Endothelial cell of umbilical vein (primary cell): Measurements from ENCODE around the gene KLHDC4.

ENCODE experiments used
- CTCF ChIP-seq, 2 donors: IDR thresholded peaks; 1 replicate in 1 of 2; 2 replicates in 1 of 2; pipeline ENCODE4 v1.5.1; 2011; ENCODE audit warnings: low read length in 2 of 2, mild to moderate bottlenecking in 2 of 2, moderate library complexity in 2 of 2, control low read depth in 1 of 2, inconsistent platforms in 1 of 2, low read depth in 1 of 2; ENCODE audit not compliant: insufficient read depth in 1 of 2; ENCODE audit errors: extremely low read depth in 1 of 2
- EZH2 ChIP-seq: IDR thresholded peaks from 2 replicates; pipeline ENCODE4 v1.6.1; 2012; ENCODE audit warnings: borderline replicate concordance, low read depth, mild to moderate bottlenecking, moderate library complexity, low read length, inconsistent platforms; ENCODE audit not compliant: severe bottlenecking
- JUN ChIP-seq: IDR thresholded peaks from 2 replicates; pipeline ENCODE4 v1.6.1; 2011; ENCODE audit warnings: borderline replicate concordance, low read depth; ENCODE audit not compliant: insufficient read length, insufficient read depth
- POLR2A ChIP-seq: IDR thresholded peaks from 2 replicates; pipeline ENCODE4 v1.6.1; 2012; ENCODE audit warnings: low read depth, mild to moderate bottlenecking, control low read depth, low read length
- POLR2AphosphoS5 ChIP-seq: IDR thresholded peaks from 2 replicates; pipeline ENCODE4 v1.6.1; 2012; ENCODE audit warnings: low read depth, mild to moderate bottlenecking, control low read depth, low read length, moderate library complexity; ENCODE audit not compliant: insufficient read depth

GRCh38 chr16:87691686-87692079 lies 74.1 kb downstream of the KLHDC4 start:
- TF ChIP-seq POLR2AphosphoS5 (no peak), JUN (no peak), POLR2A (no peak), CTCF (IDR thresholded peaks at IDR 0.05; ENCODE audit: extremely low read depth in 1 of 2, insufficient read depth in 1 of 2, low read depth in 1 of 2, low read length in 2 of 2) (no peak), EZH2 (no peak)
